ENCODE measurements around the gene R3HCC1L.
"Not testable (repeated sequence)": the region's sequence is repeated elsewhere in the genome, so short reads cannot be mapped to it uniquely, and the experiment has no call there.

The R3HCC1L gene

GRCh38 chr10:98153213-98153958, 18.9 kb downstream of the R3HCC1L start:
- H3K36me3 ChIP-seq (ENCODE audit: insufficient read depth, low read length), result peaks cover 29% of the 10 kb centered on the region
- not testable (repeated sequence) for H3K4me1 ChIP-seq (ENCODE audit: insufficient read depth, low read length); H3K9ac ChIP-seq (ENCODE audit: low read depth, low read length); H3K4me3 ChIP-seq (ENCODE audit: low read length); H3K27me3 ChIP-seq (ENCODE audit: insufficient read depth, low read length); H3K27ac ChIP-seq (ENCODE audit: low read depth, low read length)
- 80% methylated on average over 7 of the region's 8 CpGs for WGBS
- peaks cover 22% of the 10 kb centered on the region for H3K9me3 ChIP-seq (ENCODE audit: insufficient read depth, low read depth, low read length)

DNA sequence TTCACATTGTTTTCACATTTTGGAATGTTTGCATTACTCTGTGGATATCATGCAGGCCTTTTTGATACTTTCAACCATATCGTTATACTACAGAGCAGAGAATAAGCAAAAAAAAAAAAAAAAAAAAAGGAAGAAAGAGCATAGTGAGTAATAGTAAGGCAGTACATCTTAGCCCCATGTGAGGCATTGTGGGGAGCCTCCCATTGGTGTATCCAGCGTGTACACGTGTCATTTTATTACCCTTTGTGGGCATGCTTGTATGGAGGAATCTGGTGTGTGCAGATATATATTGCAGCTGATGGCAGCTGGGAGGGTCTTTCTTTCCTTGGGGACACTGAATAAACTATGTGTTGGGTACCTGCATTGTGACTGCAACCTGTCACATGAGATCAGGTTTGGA, 19.6 kb downstream of the R3HCC1L start:
- whole genome bisulfite sequencing, result 97% methylated on average over 3 of the region's 3 CpGs
- H3K27ac ChIP-seq (ENCODE audit: low read depth, low read length), result no peak overlapping the region
- peaks cover 16% of the 10 kb centered on the region for H3K9me3 ChIP-seq (ENCODE audit: insufficient read depth, low read depth, low read length)
- H3K27me3 ChIP-seq (ENCODE audit: insufficient read depth, low read length), result no peaks in the 10 kb centered on the region
- peaks cover 29% of the 10 kb centered on the region for H3K36me3 ChIP-seq (ENCODE audit: insufficient read depth, low read length)
- no peak overlapping the region for H3K4me3 ChIP-seq (ENCODE audit: low read length)
- H3K9ac ChIP-seq (ENCODE audit: low read depth, low read length), result no peak overlapping the region
- 0 out of 2 replicates have a peak, but pooled peaks cover 6% of the 10 kb centered on the region for H3K4me1 ChIP-seq (ENCODE audit: insufficient read depth, low read length)

DNA sequence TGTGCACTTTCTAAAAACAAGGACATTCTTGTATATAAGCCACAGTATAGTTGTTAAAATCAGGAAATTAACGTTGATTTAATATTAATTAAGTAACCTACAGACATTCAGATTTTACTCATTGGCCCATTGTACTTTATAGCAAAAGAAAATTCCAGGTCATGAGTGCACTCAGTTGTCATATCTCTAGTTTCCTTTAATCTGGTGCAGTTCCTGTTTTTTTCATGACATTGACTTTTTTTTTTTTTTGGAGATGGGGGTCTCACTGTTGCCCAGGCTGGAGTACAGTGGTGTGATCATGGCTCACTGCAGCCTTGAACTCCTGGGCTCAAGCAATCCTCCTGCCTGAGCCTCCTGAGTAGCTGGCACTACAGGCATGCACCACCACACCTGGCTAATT, 24.1 kb downstream of the R3HCC1L start:
- no peak overlapping the region for H3K4me3 ChIP-seq (ENCODE audit: low read length)

DNA sequence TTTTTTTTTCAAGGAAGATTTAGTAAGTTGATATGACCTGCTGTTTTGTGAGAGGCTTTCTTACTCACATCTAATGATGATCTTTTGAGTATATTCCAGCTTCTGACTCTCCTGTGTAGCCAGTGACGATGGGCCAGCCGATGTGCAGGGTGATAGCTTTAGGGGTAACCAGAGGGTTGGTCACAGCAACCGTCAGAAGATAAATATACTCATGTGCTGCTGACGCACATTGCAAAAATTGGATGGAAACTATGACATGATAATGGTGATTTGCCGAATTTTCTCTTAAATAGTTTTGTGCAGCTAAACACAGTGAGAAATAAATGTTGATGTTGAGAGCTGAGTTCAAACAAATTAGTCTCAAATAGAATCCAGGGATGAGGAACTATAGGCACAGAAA, 29.5 kb downstream of the R3HCC1L start:
- H3K9ac ChIP-seq (ENCODE audit: low read depth, low read length), result no peak overlapping the region
- peaks cover 20% of the 10 kb centered on the region for H3K4me1 ChIP-seq (ENCODE audit: insufficient read depth, low read length)
- no peak overlapping the region for H3K27ac ChIP-seq (ENCODE audit: low read depth, low read length)
- 94% methylated on average over 5 of the region's 5 CpGs for WGBS
- H3K27me3 ChIP-seq (ENCODE audit: insufficient read depth, low read length), result no peaks in the 10 kb centered on the region
- no peaks in the 10 kb centered on the region for H3K9me3 ChIP-seq (ENCODE audit: insufficient read depth, low read depth, low read length)
- H3K36me3 ChIP-seq (ENCODE audit: insufficient read depth, low read length), result peaks cover 37% of the 10 kb centered on the region
- no peak overlapping the region for H3K4me3 ChIP-seq (ENCODE audit: low read length)

More for the DNA sequence above, 24.1 kb downstream of the R3HCC1L start:
- no CpG with 5 or more reads among the region's 1 CpG for WGBS
- Histone ChIP-seq H3K27ac (ENCODE audit: low read depth, low read length) (no peak overlapping the region), H3K27me3 (ENCODE audit: insufficient read depth, low read length) (no peaks in the 10 kb centered on the region), H3K9me3 (ENCODE audit: insufficient read depth, low read depth, low read length) (no peaks in the 10 kb centered on the region), H3K9ac (ENCODE audit: low read depth, low read length) (no peak overlapping the region), H3K36me3 (ENCODE audit: insufficient read depth, low read length) (peaks cover 25% of the 10 kb centered on the region), H3K4me1 (ENCODE audit: insufficient read depth, low read length) (0 out of 2 replicates have a peak, but pooled peaks cover 5% of the 10 kb centered on the region)

DNA sequence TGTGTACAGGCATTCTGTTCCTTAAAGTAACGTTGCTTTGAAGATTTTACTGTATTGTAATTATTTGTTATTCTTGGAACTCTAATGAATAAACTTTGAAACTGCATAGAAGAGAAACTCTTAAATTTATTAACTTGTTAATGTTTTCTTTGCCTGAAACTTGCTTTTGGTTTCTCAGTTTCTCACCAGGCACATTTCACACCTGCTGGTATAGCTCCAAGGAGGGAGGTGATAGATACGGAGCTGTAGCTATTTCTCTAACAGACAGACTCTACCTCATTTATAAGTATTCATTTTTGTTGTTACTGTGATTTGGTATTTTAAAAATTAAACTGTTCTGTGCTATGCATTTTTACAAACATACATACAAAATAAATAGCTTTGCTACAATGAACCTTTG, 32.7 kb downstream of the R3HCC1L start:
- Histone ChIP-seq H3K4me1 (ENCODE audit: insufficient read depth, low read length) (peaks cover 35% of the 10 kb centered on the region), H3K36me3 (ENCODE audit: insufficient read depth, low read length) (peaks cover 37% of the 10 kb centered on the region), H3K27me3 (ENCODE audit: insufficient read depth, low read length) (no peaks in the 10 kb centered on the region), H3K9ac (ENCODE audit: low read depth, low read length) (no peak overlapping the region), H3K4me3 (ENCODE audit: low read length) (no peak overlapping the region), H3K27ac (ENCODE audit: low read depth, low read length) (no peak overlapping the region), H3K9me3 (ENCODE audit: insufficient read depth, low read depth, low read length) (no peaks in the 10 kb centered on the region)
- WGBS, result 94% methylated on average over 1 of the region's 2 CpGs

DNA sequence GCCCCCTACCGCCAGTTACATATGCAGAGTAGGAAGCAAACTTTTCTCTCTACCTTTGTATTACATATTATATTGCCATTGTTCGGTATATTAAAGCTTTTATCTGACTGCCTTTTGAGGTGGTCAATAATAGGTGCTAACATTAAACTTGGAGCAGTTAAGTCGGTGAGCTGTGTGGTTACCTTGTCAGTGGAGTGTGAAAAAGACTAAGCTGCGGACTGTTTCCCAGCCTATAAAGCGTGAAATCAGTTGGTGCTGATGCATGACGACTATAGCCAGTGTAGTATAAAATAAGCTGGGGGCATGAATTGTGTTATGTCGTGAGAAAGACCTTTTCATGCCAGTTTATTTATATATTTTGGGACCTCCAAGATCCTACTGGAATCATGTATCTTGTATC, 33.7 kb downstream of the R3HCC1L start:
- peak overlapping the region; percentile 21; the same call in 1 of the 2 replicates for H3K9ac ChIP-seq (ENCODE audit: low read depth, low read length)
- peak overlapping the region; percentile 10; the same call in 1 of the 2 replicates for H3K4me3 ChIP-seq (ENCODE audit: low read length)
- H3K36me3 ChIP-seq (ENCODE audit: insufficient read depth, low read length), result peaks cover 30% of the 10 kb centered on the region
- peak overlapping the region; percentile 12 for H3K27ac ChIP-seq (ENCODE audit: low read depth, low read length)
- WGBS, result 62% methylated on average over 6 of the region's 7 CpGs
- H3K9me3 ChIP-seq (ENCODE audit: insufficient read depth, low read depth, low read length), result no peaks in the 10 kb centered on the region
- H3K27me3 ChIP-seq (ENCODE audit: insufficient read depth, low read length), result no peaks in the 10 kb centered on the region
- H3K4me1 ChIP-seq (ENCODE audit: insufficient read depth, low read length), result peaks cover 44% of the 10 kb centered on the region

GRCh38 chr10:98168766-98169165, 34.3 kb downstream of the R3HCC1L start:
- 76% methylated on average over 3 of the region's 3 CpGs for WGBS
- no peaks in the 10 kb centered on the region for H3K27me3 ChIP-seq (ENCODE audit: insufficient read depth, low read length)
- peak overlapping the region; percentile 21; the same call in 1 of the 2 replicates for H3K9ac ChIP-seq (ENCODE audit: low read depth, low read length)

DNA sequence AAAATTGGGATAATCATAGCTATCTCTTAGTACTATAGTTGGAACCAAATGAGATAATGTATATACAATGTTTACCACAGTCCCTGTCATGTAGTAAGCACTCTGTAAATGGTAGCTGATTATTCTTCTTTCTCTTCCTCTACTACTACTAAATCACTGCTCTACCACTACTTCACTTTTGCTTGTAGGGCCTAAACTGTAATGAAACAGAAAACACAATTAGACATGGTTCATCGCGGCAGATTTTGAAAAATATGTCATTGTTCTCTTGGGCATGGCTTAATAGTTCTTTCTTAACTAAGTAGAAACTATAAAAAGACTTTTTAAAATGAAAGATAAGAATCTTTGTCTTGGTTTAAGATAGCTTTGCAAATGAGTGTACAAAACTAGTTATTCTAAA, 34.9 kb downstream of the R3HCC1L start:
- H3K4me3 ChIP-seq (ENCODE audit: low read length), result no peak overlapping the region

More at GRCh38 chr10:98168766-98169165, 34.3 kb downstream of the R3HCC1L start:
- Histone ChIP-seq H3K27ac (ENCODE audit: low read depth, low read length) (peak overlapping the region; percentile 51), H3K4me1 (ENCODE audit: insufficient read depth, low read length) (peaks cover 51% of the 10 kb centered on the region), H3K4me3 (ENCODE audit: low read length) (peak overlapping the region; percentile 10; the same call in 1 of the 2 replicates), H3K36me3 (ENCODE audit: insufficient read depth, low read length) (peaks cover 24% of the 10 kb centered on the region), H3K9me3 (ENCODE audit: insufficient read depth, low read depth, low read length) (no peaks in the 10 kb centered on the region)

DNA sequence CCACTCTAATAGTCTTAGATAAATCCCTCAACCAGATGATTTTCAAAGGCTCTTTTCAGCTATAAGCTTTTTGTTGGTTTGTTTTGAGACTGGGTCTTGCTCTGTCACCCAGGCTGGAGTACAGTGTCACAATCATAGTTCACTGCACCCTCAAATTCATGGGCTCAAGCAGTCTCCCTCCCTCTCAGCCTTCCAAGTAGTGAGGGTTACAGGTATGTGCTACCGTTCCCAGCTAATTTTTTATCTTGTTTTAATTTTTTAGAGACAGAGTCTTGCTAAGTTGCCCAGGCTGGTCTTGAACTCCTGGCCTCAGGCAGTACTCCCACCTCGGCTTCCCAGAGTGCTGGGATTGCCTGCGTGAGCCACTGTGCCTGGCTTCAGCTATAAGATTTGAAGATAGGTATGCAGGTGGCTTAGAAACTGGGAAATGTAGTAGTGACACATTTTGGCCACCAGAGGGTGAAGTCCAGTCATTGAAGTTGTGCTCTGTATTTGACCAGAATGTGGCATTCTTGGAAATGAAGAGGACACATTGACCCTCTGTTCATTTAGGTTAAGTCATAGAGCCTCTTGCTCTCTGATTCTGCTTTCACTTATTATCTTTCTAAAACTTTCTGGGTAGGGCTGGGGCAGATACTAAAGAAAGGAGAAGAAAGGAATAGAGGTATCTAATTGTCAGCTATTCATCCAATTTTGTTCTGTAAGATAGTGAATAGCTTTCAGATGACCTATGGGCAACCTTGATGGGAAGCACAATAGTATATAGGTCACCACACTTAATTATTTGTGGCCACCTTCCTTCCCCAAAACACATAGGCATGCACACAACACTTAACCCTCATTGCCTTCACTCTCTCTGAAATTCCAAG, 36.0 kb downstream of the R3HCC1L start:
- no peaks in the 10 kb centered on the region for H3K27me3 ChIP-seq (ENCODE audit: insufficient read depth, low read length)
- H3K36me3 ChIP-seq (ENCODE audit: insufficient read depth, low read length), result peaks cover 11% of the 10 kb centered on the region
- H3K27ac ChIP-seq (ENCODE audit: low read depth, low read length), result no peak overlapping the region
- 44% methylated on average over 3 of the region's 3 CpGs for WGBS
- no peak overlapping the region for H3K9ac ChIP-seq (ENCODE audit: low read depth, low read length)
- H3K9me3 ChIP-seq (ENCODE audit: insufficient read depth, low read depth, low read length), result no peaks in the 10 kb centered on the region
- H3K4me3 ChIP-seq (ENCODE audit: low read length), result no peak overlapping the region
- H3K4me1 ChIP-seq (ENCODE audit: insufficient read depth, low read length), result peaks cover 54% of the 10 kb centered on the region

More for the DNA sequence above, 34.9 kb downstream of the R3HCC1L start:
- Histone ChIP-seq H3K36me3 (ENCODE audit: insufficient read depth, low read length) (peaks cover 18% of the 10 kb centered on the region), H3K4me1 (ENCODE audit: insufficient read depth, low read length) (peaks cover 54% of the 10 kb centered on the region), H3K9ac (ENCODE audit: low read depth, low read length) (no peak overlapping the region), H3K9me3 (ENCODE audit: insufficient read depth, low read depth, low read length) (no peaks in the 10 kb centered on the region), H3K27ac (ENCODE audit: low read depth, low read length) (no peak overlapping the region), H3K27me3 (ENCODE audit: insufficient read depth, low read length) (no peaks in the 10 kb centered on the region)
- WGBS, result 100% methylated on average over 2 of the region's 2 CpGs

DNA sequence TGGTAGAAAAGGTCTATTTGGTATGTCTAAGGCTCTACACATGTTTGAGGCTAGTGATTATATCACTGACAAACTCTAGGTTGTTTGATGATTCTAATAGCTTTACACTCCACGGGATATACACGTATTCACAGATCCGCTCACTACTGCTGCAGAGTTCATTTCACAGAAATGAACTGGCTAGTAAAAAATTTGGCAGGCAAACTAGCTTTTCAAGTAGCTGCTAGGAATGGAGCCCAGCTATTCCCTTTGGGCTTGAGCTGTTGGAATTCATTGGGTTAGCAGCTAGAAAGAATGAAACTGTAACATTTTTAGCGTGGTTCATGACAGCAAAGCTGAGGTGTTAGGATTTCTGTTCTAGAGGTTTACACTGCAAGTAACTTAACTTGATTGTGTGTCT, 37.6 kb downstream of the R3HCC1L start:
- peaks cover 53% of the 10 kb centered on the region for H3K4me1 ChIP-seq (ENCODE audit: insufficient read depth, low read length)
- no peaks in the 10 kb centered on the region for H3K9me3 ChIP-seq (ENCODE audit: insufficient read depth, low read depth, low read length)
- H3K9ac ChIP-seq (ENCODE audit: low read depth, low read length), result no peak overlapping the region
- no peak overlapping the region for H3K4me3 ChIP-seq (ENCODE audit: low read length)
- H3K27me3 ChIP-seq (ENCODE audit: insufficient read depth, low read length), result no peaks in the 10 kb centered on the region
- H3K36me3 ChIP-seq (ENCODE audit: insufficient read depth, low read length), result peaks cover 8% of the 10 kb centered on the region
- H3K27ac ChIP-seq (ENCODE audit: low read depth, low read length), result no peak overlapping the region
- 98% methylated on average over 4 of the region's 4 CpGs for WGBS

DNA sequence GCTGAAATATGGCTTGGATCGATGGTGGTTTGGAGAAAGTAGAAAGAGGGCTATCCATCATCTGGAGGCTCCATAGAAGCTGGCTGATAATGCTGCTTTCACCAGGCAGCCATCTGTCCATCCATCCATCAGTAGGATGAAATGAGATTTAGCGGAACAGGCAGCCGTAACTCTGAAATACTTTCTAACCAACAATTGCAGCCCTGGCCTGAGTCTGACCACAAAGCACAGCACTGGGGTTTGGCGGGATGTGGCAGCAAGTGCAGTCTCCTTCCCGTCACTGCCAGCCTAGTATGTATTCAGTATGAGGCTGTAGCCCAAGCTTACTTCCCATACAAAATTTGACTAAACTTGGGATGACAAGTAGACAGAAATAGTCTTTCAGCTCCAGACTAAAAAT, 38.0 kb downstream of the R3HCC1L start:
- Histone ChIP-seq H3K4me3 (ENCODE audit: low read length) (no peak overlapping the region), H3K4me1 (ENCODE audit: insufficient read depth, low read length) (peaks cover 48% of the 10 kb centered on the region), H3K9me3 (ENCODE audit: insufficient read depth, low read depth, low read length) (no peaks in the 10 kb centered on the region), H3K27ac (ENCODE audit: low read depth, low read length) (no peak overlapping the region), H3K27me3 (ENCODE audit: insufficient read depth, low read length) (no peaks in the 10 kb centered on the region), H3K9ac (ENCODE audit: low read depth, low read length) (no peak overlapping the region; the same call in 1 of the 2 replicates), H3K36me3 (ENCODE audit: insufficient read depth, low read length) (peaks cover 8% of the 10 kb centered on the region)
- 93% methylated on average over 5 of the region's 5 CpGs for WGBS

Data from HUES64 (cell line).